ENCODE results near the gene UGT3A2. TPM values are rescaled to one million over a fixed set of nuclear protein-coding genes. Genes with fewer than 3 reads are reported as not detected.

Gene UGT3A2
- total RNA-seq, 1 experiment from 2014 or later: 529 TPM

DNA sequence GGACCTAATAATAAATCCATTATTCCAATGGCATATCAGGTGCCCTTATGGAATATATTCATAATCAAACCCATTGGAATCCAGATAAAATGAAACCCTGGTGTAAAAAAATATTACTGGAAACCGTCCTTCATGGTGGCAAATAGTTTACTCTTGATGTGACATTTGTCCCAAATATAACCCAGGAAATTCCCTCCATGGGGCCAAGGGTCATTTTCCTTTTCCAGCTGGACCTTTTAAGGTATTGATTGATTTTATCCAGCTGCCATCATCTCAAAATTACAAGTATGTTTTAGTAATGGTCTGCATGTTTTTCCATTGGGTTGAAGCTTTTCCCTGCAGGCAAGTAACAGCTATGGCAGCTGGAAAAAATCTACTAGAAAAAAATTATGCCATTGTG is 67.1 kb downstream of the UGT3A2 start:
- H3K27me3 ChIP-seq (replicated peaks; ENCODE audit: insufficient read depth, low read depth, low read length, poor library complexity): peaks cover under 1% of the 10 kb centered on the region
- no peak overlapping the region for H3K27ac ChIP-seq (ENCODE audit: low read depth, low read length, poor library complexity, severe bottlenecking)
- H3K9me3 ChIP-seq (ENCODE audit: low read depth, low read length, poor library complexity, severe bottlenecking): no peaks in the 10 kb centered on the region
- no peak overlapping the region for H3K4me3 ChIP-seq (ENCODE audit: low read depth, low read length, poor library complexity, severe bottlenecking)
- ChIA-PET CTCF (no interaction called here), POLR2A (ENCODE audit: low non-redundant PET) (no interaction called here)
- no peak for DNase-seq (ENCODE audit: low spot score)
- no TSS peak for BruUV-seq (replicated peaks)
- intact Hi-C loops (cut with micrococcal nuclease; ENCODE audit: unreplicated experiment): no loop called here
- no peaks in the 10 kb centered on the region for H3K4me1 ChIP-seq (ENCODE audit: insufficient read depth, low read length, poor library complexity, severe bottlenecking)
- no peak for TF ChIP-seq EZH2 (IDR thresholded peaks at IDR 0.05; ENCODE audit: borderline replicate concordance, low read depth, low read length, poor library complexity, severe bottlenecking)
- TF ChIP-seq, protein P1, sequence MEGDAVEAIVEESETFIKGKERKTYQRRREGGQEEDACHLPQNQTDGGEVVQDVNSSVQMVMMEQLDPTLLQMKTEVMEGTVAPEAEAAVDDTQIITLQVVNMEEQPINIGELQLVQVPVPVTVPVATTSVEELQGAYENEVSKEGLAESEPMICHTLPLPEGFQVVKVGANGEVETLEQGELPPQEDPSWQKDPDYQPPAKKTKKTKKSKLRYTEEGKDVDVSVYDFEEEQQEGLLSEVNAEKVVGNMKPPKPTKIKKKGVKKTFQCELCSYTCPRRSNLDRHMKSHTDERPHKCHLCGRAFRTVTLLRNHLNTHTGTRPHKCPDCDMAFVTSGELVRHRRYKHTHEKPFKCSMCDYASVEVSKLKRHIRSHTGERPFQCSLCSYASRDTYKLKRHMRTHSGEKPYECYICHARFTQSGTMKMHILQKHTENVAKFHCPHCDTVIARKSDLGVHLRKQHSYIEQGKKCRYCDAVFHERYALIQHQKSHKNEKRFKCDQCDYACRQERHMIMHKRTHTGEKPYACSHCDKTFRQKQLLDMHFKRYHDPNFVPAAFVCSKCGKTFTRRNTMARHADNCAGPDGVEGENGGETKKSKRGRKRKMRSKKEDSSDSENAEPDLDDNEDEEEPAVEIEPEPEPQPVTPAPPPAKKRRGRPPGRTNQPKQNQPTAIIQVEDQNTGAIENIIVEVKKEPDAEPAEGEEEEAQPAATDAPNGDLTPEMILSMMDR (conservative IDR thresholded peaks at IDR 0.05; ENCODE audit: low read depth, low read length): no peak
- no peaks in the 10 kb centered on the region for H3K36me3 ChIP-seq (ENCODE audit: insufficient read depth, low read length, poor library complexity, severe bottlenecking)

DNA sequence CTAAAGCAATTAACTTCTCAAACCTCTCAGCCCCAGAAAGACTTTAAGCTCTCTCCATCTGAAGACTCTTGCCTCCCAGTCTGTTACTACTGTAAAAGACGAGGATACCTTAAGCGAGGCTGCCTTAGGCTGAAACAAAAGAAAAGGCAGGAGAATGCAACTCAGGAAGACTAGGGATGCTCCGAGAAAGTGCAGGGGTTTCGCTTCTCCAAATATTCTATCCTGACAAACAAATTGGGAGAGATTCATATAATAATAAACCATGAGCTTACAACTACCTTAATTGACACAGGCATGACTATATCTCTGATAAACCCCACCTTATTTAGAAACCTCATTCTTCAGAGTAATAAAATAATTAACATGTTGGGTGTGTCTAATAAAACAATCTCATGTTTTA is 70.6 kb downstream of the UGT3A2 start:
- no peak for TF ChIP-seq EZH2 (IDR thresholded peaks at IDR 0.05; ENCODE audit: borderline replicate concordance, low read depth, low read length, poor library complexity, severe bottlenecking)
- TF ChIP-seq, protein P1 (conservative IDR thresholded peaks at IDR 0.05; ENCODE audit: low read depth, low read length): no peak
- H3K27me3 ChIP-seq (replicated peaks; ENCODE audit: insufficient read depth, low read depth, low read length, poor library complexity): no peaks in the 10 kb centered on the region
- intact Hi-C loops (cut with micrococcal nuclease; ENCODE audit: unreplicated experiment): no loop called here
- CTCF ChIA-PET: interaction anchor here (0.6 kb wide), 1 partner anchor 522 kb away, joined by 3 read pairs; no protein-coding TSS in a partner anchor
- no peak overlapping the region for H3K27ac ChIP-seq (ENCODE audit: low read depth, low read length, poor library complexity, severe bottlenecking)
- no peaks in the 10 kb centered on the region for H3K9me3 ChIP-seq (ENCODE audit: low read depth, low read length, poor library complexity, severe bottlenecking)
- BruUV-seq (replicated peaks): no TSS peak
- POLR2A ChIA-PET (ENCODE audit: low non-redundant PET): no interaction called here
- no peaks in the 10 kb centered on the region for H3K36me3 ChIP-seq (ENCODE audit: insufficient read depth, low read length, poor library complexity, severe bottlenecking)
- DNase-seq (ENCODE audit: low spot score): no peak
- H3K4me1 ChIP-seq (ENCODE audit: insufficient read depth, low read length, poor library complexity, severe bottlenecking): no peaks in the 10 kb centered on the region
- H3K4me3 ChIP-seq (ENCODE audit: low read depth, low read length, poor library complexity, severe bottlenecking): no peak overlapping the region

DNA sequence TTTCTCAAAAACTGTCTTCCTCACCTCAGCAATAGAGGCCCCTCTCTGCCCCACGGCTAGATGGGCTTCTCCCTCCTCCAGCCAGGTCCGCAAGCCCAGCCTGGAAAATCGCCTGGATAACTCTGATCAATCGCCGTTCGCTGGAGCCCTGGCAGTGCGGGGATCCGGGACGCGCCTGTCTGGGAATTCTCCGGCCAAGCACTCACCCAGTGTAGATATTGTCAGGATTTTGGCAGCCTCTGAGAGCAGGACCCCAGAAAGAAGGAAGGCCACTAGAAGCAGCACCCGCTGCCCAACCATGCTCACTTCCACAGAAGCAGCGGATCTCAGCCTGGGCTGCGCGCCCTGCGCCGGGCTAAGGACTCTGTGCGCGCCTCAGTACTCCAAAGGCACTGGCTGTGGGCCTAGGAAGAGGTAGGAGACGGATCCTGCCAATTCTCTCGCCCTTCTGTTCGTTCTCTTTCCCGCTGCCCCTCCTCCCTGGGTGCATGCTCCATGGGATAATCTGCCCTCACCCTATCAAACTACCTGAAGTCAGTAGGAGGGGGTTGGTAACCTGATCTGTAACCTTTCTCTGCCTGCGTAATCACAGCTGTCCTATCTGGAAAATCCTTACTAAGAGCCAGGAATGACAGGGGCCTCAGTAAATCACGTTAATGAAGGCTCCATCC is 75.6 kb downstream of the UGT3A2 start, which contains the start of gene UGT3A1:
UGT3A1 (minus strand) TSS at position 450 of the 671 bp plus-strand sequence; CDS start at position 300, 150 bp downstream.
- H3K4me1 ChIP-seq (ENCODE audit: insufficient read depth, low read length, poor library complexity, severe bottlenecking): no peaks in the 10 kb centered on the region
- ChIA-PET CTCF (no interaction called here), POLR2A (ENCODE audit: low non-redundant PET) (no interaction called here)
- no peak within 1 kb of the TSS for H3K27ac ChIP-seq (ENCODE audit: low read depth, low read length, poor library complexity, severe bottlenecking)
- intact Hi-C loops (cut with micrococcal nuclease; ENCODE audit: unreplicated experiment): no loop called here
- no peaks in the 10 kb centered on the region for H3K36me3 ChIP-seq (ENCODE audit: insufficient read depth, low read length, poor library complexity, severe bottlenecking)
- H3K27me3 ChIP-seq (replicated peaks; ENCODE audit: insufficient read depth, low read depth, low read length, poor library complexity): no peaks in the 10 kb centered on the region
- no TSS peak for BruUV-seq (replicated peaks)
- DNase-seq (ENCODE audit: low spot score): no peak
- TF ChIP-seq EZH2 (IDR thresholded peaks at IDR 0.05; ENCODE audit: borderline replicate concordance, low read depth, low read length, poor library complexity, severe bottlenecking): no peak
- TF ChIP-seq, protein P1 (conservative IDR thresholded peaks at IDR 0.05; ENCODE audit: low read depth, low read length): no peak
- H3K4me3 ChIP-seq (ENCODE audit: low read depth, low read length, poor library complexity, severe bottlenecking): no peak within 1 kb of the TSS
- no peaks in the 10 kb centered on the region for H3K9me3 ChIP-seq (ENCODE audit: low read depth, low read length, poor library complexity, severe bottlenecking)

All from A673 (cell line).